Stomach (tissue), 9 donors: ENCODE measurements around the gene SNX13. TPM values are rescaled to one million over a fixed set of nuclear protein-coding genes. Genes with fewer than 3 reads are reported as not detected.

Experiments used
- DNase-seq, 2 donors: peaks; one replicate each; pipeline versions ENCODE4 v3.0.0 to v3.0.0-alpha.2; 2013 to 2019
- H3K27ac ChIP-seq, 5 donors: fragments of 200-600 bp in 4 of 5; sonication (generic) in 4 of 5; one replicate each; pipeline ENCODE4 v1.5.1; 2013 to 2019; ENCODE audit warnings: mild to moderate bottlenecking in 1 of 5, moderate library complexity in 1 of 5
- H3K27me3 ChIP-seq, 3 donors: fragments of 200-600 bp; sonication (generic); one replicate each; pipeline ENCODE4 v1.5.1; 2017 to 2019; ENCODE audit warnings: mixed run types in 1 of 3
- H3K36me3 ChIP-seq, 4 donors: fragments of 200-600 bp; sonication (generic); 1 replicate in 3 of 4; 2 replicates in 1 of 4; pipeline ENCODE4 v1.5.1; 2016 to 2019
- H3K4me1 ChIP-seq, 4 donors: fragments of 200-600 bp; sonication (generic); one replicate each; pipeline ENCODE4 v1.5.1; 2016 to 2019
- H3K4me3 ChIP-seq, 4 donors: fragments of 200-600 bp; sonication (generic) in 3 of 4; one replicate each; pipeline ENCODE4 v1.5.1; 2016 to 2019; ENCODE audit warnings: mild to moderate bottlenecking in 1 of 4
- H3K9me3 ChIP-seq, 4 donors: fragments of 200-600 bp; sonication (generic); one replicate each; pipeline ENCODE4 v1.5.1; 2016 to 2019
- CTCF ChIP-seq, 7 experiments: fragments of 450-650 bp in 4 of 7; fragments of 200-600 bp in 3 of 7; sonication (generic) in 3 of 7; IDR thresholded peaks; one replicate each; pipeline ENCODE4 v1.5.1; 2016 to 2019; ENCODE audit warnings: antibody characterized with exemption in 7 of 7, control low read depth in 2 of 7, mild to moderate bottlenecking in 1 of 7
- EP300 ChIP-seq: sonication (generic); formaldehyde crosslinking; IDR thresholded peaks from one replicate; pipeline ENCODE4 v1.6.1; 2017; ENCODE audit warnings: antibody characterized with exemption
- POLR2A ChIP-seq, 4 donors: fragments of 450-650 bp; IDR thresholded peaks; one replicate each; pipeline ENCODE4 v1.6.1; 2016; ENCODE audit warnings: antibody characterized with exemption in 4 of 4, control low read depth in 2 of 4, mild to moderate bottlenecking in 1 of 4, moderate library complexity in 1 of 4
- POLR2AphosphoS5 ChIP-seq, 3 donors: sonication (generic); formaldehyde crosslinking; IDR thresholded peaks; one replicate each; pipeline ENCODE4 v1.6.1; 2016; ENCODE audit warnings: antibody characterized with exemption in 3 of 3
- WGBS, 5 donors: extraction: QIAGEN DNeasy Blood & Tissue Kit in 3 of 5; methylation state at CpG; one replicate each; pipeline versions ENCODE4 v1.1.5 to v1.1.7; 2013 to 2018; 5-methylcytosine and 5-hydroxymethylcytosine counted together
- intact Hi-C: fragments of 100-400 bp; cut with DNase I; formaldehyde crosslinking; loops from one replicate; pipeline ENCODE4 v1.15.1; 2023; ENCODE audit warnings: low total_unique reads
- polyA plus RNA-seq, 3 donors: library from polyadenylated mRNA; stranded (reverse); fragments of 200-250 nt; gene quantifications; one replicate each; pipeline ENCODE4 v1.2.3, GENCODE V29; 2013
- total RNA-seq, 5 donors: library from RNA; depleted of rRNA; stranded (reverse); fragments of >200 nt; gene quantifications; one replicate each; pipeline versions ENCODE4 v1.1.0 to v1.2.3, GENCODE V29; 2014 to 2016
- donor health status: healthy with polysubstance abuse.
- donor health status: Bipolar disorder and iron deficiency.
- donor health status: healthy.

The SNX13 gene
- total and polyA plus RNA-seq, 8 donors = 6.0 to 115 (median 34.6) TPM

GRCh38 chr7:17779381-17779780, 160.9 kb downstream of the SNX13 start:
- DNase-seq = no peak
- Histone ChIP-seq H3K4me1 (peaks cover 0 to 7% (median 0%) of the 10 kb centered on the region in 4 donors), H3K4me3 (no peak overlapping the region), H3K36me3 (no peaks in the 10 kb centered on the region), H3K9me3 (no peaks in the 10 kb centered on the region), H3K27me3 (no peaks in the 10 kb centered on the region), H3K27ac (no peak overlapping the region)
- intact Hi-C loops = no loop called here
- 91 to 100% (median 93%) methylated on average over 1 of the region's 1 CpG for whole genome bisulfite sequencing, 5 donors
- TF ChIP-seq POLR2A (IDR thresholded peaks at IDR 0.05) (no peak), EP300 (no peak), POLR2AphosphoS5 (IDR thresholded peaks at IDR 0.05) (no peak), CTCF (IDR thresholded peaks at IDR 0.05) (no peak)

GRCh38 chr7:17774716-17775288, 165.5 kb downstream of the SNX13 start:
- Histone ChIP-seq H3K4me1 (peaks cover 0 to 7% (median 3%) of the 10 kb centered on the region in 4 donors), H3K27me3 (no peaks in the 10 kb centered on the region), H3K9me3 (no peaks in the 10 kb centered on the region), H3K27ac (no peak overlapping the region), H3K36me3 (no peaks in the 10 kb centered on the region), H3K4me3 (no peak overlapping the region)
- TF ChIP-seq CTCF (IDR thresholded peaks at IDR 0.05) (no peak), POLR2AphosphoS5 (IDR thresholded peaks at IDR 0.05) (no peak)
- intact Hi-C loops = no loop called here
- no peak for DNase-seq
- WGBS, 5 donors = 54 to 70% (median 61%) methylated on average over 3 of the region's 3 CpGs

GRCh38 chr7:17774248-17774647, 166.0 kb downstream of the SNX13 start:
- H3K27ac ChIP-seq = no peak overlapping the region
- peaks cover 0 to 7% (median 3%) of the 10 kb centered on the region in 4 donors for H3K4me1 ChIP-seq
- intact Hi-C loops = no loop called here
- H3K36me3 ChIP-seq = no peaks in the 10 kb centered on the region
- no peak for TF ChIP-seq POLR2A (IDR thresholded peaks at IDR 0.05)
- no peak for TF ChIP-seq EP300
- no peak for TF ChIP-seq CTCF (IDR thresholded peaks at IDR 0.05)
- no peaks in the 10 kb centered on the region for H3K27me3 ChIP-seq
- H3K9me3 ChIP-seq = no peaks in the 10 kb centered on the region
- no peak overlapping the region for H3K4me3 ChIP-seq
- 64 to 91% (median 80%) methylated on average over 2 of the region's 2 CpGs for WGBS, 5 donors
- no peak for DNase-seq

- DNase-seq = peak in 1 of 2 donors; percentile 23
- Histone ChIP-seq H3K27ac (no peak overlapping the region), H3K4me3 (no peak overlapping the region), H3K36me3 (no peaks in the 10 kb centered on the region), H3K9me3 (no peaks in the 10 kb centered on the region), H3K4me1 (peaks cover 0 to 7% (median 3%) of the 10 kb centered on the region in 4 donors), H3K27me3 (no peaks in the 10 kb centered on the region)
- TF ChIP-seq POLR2AphosphoS5 (IDR thresholded peaks at IDR 0.05) = peak in 1 of 3 donors; percentile 64
- no peak for TF ChIP-seq POLR2A (IDR thresholded peaks at IDR 0.05)
- intact Hi-C loops = no loop called here
- 69 to 83% (median 77%) methylated on average over 4 of the region's 4 CpGs for WGBS, 5 donors
Measured at GRCh38 chr7:17773289-17773626, 167.0 kb downstream of the SNX13 start.

- Histone ChIP-seq H3K27ac (no peak overlapping the region), H3K27me3 (no peaks in the 10 kb centered on the region), H3K9me3 (no peaks in the 10 kb centered on the region), H3K4me3 (no peak overlapping the region), H3K4me1 (peaks cover 0 to 7% (median 3%) of the 10 kb centered on the region in 4 donors), H3K36me3 (no peaks in the 10 kb centered on the region)
- WGBS, 5 donors = 41 to 56% (median 46%) methylated on average over 4 of the region's 4 CpGs
- no peak for TF ChIP-seq CTCF (IDR thresholded peaks at IDR 0.05)
- TF ChIP-seq EP300 = no peak
- no peak for TF ChIP-seq POLR2AphosphoS5 (IDR thresholded peaks at IDR 0.05)
- no peak for TF ChIP-seq POLR2A (IDR thresholded peaks at IDR 0.05)
- peak in 1 of 2 donors; percentile 14 for DNase-seq
- intact Hi-C loops = no loop called here
Measured at GRCh38 chr7:17772581-17773288, 167.6 kb downstream of the SNX13 start.
